Loucy (cell line): ENCODE data around the gene HS3ST5.
A peak's percentile ranks its signal among the peaks of the same experiment; 100 is the strongest.

ENCODE experiments used
- EZH2phosphoT487 ChIP-seq: fragments of 200-600 bp; IDR thresholded peaks from 2 replicates; pipeline ENCODE4 v1.6.1; 2018; ENCODE audit warnings: antibody characterized with exemption, mild to moderate bottlenecking, moderate library complexity, borderline replicate concordance
- TF ChIP-seq, protein P1 (sequence below): fragments of 200-600 bp; sonication (generic); conservative IDR thresholded peaks from 2 replicates; pipeline ENCODE4 v1.5.1; 2014; ENCODE audit warnings: mild to moderate bottlenecking, antibody characterized with exemption, low read length

DNA sequence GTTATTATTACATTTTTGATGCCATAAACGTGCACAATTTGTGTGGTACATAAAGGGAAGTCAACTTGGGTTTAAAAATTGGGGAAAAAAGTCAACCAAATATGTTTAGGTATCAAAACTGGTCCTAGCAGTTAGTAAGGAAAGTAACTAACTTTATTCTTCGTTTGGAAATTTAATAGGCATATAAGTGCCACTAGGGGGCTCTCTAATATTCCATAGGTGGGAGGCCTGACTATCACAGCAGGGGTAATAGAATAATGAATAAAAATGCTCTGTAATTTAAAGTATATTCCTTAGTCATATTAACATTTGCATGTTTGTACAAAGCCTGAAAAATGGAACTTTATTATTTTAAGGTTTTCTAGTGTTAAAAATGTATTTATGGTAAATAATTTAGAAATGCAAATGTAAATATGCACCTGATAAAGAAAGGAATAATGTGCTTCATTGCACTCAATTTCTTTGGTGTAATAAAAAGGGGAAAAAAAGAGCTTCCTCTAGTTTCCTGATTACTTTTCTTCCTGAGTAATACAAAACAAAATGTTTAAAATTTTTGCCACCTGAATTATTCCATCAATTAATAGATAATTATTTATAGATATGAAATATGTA lies 246.2 kb downstream of the HS3ST5 start:
- TF ChIP-seq, protein P1, sequence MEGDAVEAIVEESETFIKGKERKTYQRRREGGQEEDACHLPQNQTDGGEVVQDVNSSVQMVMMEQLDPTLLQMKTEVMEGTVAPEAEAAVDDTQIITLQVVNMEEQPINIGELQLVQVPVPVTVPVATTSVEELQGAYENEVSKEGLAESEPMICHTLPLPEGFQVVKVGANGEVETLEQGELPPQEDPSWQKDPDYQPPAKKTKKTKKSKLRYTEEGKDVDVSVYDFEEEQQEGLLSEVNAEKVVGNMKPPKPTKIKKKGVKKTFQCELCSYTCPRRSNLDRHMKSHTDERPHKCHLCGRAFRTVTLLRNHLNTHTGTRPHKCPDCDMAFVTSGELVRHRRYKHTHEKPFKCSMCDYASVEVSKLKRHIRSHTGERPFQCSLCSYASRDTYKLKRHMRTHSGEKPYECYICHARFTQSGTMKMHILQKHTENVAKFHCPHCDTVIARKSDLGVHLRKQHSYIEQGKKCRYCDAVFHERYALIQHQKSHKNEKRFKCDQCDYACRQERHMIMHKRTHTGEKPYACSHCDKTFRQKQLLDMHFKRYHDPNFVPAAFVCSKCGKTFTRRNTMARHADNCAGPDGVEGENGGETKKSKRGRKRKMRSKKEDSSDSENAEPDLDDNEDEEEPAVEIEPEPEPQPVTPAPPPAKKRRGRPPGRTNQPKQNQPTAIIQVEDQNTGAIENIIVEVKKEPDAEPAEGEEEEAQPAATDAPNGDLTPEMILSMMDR, result peak; percentile 84
- no peak for TF ChIP-seq EZH2phosphoT487
